Activated CD4-positive, alpha-beta T cell treated with anti-CD3 and anti-CD28 coated beads for 4 hours (primary cell): ENCODE data around the gene SYNJ2.
"Not testable (repeated sequence)": the region's sequence is repeated elsewhere in the genome, so short reads cannot be mapped to it uniquely, and the experiment has no call there.

ENCODE experiments used
- DNase-seq, 2 donors: peaks; one replicate each; pipeline ENCODE4 v3.0.0-alpha.2; 2020

The SYNJ2 gene

DNA sequence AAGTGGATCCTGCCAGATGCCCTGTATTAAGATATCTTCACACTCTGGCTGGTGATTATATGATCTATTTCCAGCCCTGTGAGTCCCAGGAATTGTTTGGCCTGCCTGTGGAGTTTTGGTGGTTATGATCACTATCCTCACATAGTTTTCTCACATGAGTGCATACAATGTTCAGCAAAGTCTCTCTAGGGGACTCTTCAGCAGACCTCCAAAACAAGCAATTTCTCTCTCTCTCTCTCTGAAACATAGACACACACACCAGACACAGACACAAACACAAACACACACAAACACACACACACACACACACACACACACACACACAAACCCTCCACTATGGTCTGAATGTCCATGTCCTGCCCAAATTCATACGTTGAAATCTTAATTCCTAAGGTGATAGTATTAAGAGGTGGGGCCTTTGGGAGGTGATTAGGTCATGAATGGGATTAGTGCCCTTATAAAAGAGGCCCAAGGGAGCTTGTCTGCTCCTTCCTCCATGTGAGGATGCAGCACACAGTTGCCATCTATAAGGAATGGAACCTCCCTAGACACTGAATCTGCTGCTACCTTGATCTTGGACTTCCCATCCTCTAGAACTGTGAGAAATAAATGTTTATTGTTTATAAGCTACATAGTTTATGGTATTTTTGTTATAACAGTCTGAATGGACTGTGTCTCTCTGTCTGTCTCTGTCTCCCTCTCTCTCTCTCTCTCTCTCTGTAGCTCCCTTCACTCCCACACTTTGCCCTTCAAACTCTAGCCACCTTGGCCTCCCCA is 22.0 kb upstream of the SYNJ2 start:
- DNase-seq: no peak

DNA sequence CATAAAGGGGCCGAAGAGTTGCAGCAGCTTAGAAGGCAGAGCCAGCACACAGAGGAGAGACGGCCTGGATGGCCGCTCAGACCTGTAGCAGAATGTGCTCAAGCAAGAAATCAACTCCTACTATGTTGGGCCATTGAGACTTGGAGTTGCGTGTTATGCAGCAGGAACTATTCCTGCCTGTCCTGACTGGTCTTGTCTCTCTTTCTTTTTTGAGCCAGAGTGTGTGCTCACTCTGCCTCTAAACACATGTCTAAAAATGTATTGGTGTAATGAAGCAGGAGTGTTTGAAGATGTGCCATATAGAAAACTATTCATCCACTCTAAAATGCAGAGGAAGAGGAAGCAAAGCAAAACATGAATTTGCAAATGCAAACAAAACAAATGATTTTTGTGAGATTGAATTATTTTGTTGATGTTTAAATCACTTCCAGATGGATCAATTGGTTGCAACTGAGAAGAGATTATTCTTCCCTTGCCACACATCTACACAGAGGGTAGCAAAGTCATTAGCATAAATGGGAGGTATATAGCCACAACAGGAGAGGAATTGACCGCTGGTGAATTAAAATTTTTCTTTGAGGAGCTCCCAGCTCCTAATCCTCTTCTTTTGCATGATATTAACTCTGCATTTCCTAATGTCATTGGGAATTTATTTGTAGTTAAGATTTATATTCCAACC is 20.4 kb upstream of the SYNJ2 start:
- no peak for DNase-seq

GRCh38 chr6:157961832-157962575 is 19.7 kb upstream of the SYNJ2 start:
- no peak for DNase-seq

DNA sequence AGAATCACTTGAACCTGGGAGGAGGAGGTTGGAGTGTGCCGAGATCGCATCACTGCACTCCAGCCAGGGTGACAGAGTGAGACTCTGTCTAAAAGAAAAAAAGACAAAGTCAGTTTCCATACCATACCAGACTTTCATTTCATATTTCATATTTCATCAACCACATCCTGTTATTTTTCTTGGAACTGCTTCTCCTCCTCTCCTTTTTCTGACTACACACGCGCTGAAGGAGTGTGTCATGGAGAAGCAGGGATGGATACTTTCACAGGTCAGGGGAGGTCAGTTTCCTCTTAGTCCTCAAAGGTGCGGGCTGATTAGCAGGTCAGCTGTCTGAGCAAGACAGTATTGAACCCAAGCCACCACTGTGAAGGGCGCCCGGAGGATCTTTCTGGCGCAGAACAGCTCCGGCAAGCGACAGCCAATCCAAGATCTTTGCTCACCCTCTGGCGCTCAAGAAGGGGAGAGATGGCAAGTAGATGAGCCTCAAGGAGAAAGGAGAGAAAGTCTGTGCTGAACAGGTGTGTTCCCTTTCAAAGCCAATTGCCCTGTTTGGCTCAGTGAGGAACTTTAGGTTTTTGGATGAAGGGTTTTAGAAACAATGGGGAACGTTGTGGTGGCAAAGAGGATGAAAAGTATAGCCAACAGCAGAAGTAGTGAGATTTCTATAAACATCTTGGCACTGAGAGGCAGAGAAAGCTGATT is 18.9 kb upstream of the SYNJ2 start:
- no peak for DNase-seq

- no peak for DNase-seq
Measured at GRCh38 chr6:157964100-157964499, 17.6 kb upstream of the SYNJ2 start.

DNA sequence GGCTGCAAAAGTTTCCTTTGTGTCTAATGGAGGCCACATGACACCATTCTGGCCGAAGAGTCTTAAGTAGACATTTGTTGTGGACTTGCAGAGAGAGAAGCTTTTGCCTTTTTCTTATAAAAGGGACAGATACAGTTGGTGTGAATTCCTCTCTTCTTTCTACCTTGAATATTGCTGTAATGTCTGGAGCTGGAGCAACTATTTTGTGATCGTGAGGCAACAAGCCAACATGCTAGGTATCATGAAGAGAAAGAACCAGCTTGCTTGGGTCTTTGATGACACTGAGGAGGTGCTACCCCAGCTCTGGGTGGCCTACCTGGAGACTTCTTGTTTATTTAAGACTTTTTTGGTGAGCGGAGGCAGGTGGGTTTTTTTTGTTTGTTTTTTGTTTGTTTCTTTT is 16.3 kb upstream of the SYNJ2 start:
- DNase-seq: no peak

GRCh38 chr6:157966589-157966977 is 15.1 kb upstream of the SYNJ2 start:
- DNase-seq: no peak

DNA sequence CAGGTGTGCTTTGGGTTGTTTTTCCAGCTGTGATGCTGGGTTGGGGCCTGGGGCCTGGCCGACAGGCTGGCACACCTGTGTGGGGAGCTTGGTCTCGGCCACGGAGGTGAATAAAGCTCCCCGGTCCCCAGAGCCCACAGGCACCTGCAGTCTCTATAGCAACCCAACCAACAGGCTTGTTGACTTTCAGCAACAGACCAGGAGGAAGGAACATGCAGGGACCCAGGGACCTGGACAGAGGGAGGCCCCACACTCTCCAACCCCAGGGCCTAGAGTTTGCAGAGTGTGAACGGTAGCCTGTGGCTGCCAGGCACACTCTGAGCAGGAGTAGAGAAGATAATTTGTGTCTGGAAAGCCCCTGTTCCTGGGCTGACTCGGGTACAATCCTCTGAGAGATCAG is 14.6 kb upstream of the SYNJ2 start:
- no peak for DNase-seq

GRCh38 chr6:157967486-157967885 is 14.2 kb upstream of the SYNJ2 start:
- DNase-seq: no peak

- not testable (repeated sequence) for DNase-seq
Measured at GRCh38 chr6:157972177-157972576, 9.5 kb upstream of the SYNJ2 start.

DNA sequence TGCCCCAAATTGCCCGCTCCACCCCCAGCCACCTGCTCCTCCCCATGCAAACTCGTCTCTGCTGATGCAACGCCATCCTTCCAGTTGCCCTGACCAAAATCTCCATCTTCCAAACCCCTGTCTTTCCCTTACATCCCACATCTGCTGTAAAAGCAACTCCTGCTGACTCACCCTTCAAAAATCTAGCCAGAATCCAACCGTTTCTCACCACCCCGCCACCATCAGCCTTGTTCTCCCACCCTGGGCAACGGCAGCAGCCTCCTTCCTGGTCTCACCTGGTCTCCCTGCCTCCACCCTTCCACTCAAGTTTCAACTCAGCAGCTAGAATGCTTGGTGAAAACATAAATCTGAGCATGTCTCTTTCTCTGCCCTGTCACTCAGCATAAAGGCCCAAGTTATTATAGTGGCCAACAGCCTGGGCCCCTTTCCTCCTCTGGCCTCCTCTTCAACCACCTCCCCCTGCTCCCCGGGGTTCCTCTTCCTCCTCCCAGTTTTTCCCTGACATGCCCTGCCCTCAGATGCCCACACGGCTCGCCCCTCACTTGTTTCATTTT is 7.2 kb upstream of the SYNJ2 start:
- no peak for DNase-seq

DNA sequence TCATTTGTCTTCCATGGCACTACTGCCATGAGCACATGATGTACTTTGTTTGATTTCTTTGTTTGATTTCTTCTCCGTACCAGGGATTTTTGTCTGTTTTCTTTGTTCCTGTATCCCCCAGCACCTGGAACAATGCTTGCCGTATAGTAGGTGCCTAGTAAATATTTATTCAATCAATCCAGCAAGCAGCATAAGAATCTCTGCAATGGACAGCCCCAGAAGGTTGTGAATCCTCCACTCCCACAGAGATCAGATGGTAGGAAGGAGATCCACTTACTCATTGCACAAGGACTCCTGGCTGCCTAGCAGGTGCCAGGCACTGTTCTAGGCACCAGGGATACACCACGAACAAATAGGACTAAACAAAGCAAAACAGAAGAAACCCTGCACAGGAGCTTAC is 6.7 kb upstream of the SYNJ2 start:
- no peak for DNase-seq

- DNase-seq: no peak
Measured at GRCh38 chr6:157975456-157975855, 6.2 kb upstream of the SYNJ2 start.

DNA sequence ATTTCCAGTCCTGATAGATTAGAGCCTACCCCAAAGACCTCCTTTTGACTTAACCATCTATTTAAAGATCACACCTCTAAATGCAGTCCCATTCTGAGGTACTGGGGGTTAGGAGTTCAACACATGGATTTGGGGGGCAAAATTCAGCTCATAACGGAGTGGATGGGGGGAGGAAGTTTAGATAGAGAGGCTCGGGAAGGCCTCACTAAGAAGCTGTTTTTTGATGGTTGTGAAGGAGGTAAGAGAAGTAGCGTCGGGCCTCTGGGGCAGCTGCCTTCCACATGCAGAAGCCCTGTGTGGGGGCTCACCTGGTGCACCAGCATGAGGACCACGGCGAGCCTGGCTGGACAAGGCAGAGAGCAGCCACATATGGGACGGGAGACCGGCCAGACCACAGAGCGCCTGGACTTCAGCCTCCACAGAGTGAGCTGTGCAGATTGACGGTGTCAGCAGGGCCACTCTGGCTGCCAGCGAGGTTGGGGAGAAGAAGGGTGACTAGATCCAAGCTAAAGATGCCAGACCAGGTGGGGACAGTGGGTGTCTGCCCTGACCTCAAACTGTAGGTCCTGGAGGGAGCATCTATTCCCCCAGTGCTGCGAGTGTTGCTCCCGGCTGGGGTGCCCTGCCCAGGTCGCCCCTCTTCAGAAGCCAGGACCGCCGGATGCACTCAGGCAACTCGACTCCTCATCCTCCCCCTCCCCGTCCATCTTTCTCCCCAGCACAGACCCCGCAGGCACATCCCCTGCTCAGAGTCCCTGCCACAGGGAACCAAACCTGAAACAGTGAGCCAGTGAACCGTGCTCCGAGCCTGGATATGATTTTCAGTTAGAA is 5.1 kb upstream of the SYNJ2 start:
- DNase-seq: no peak

GRCh38 chr6:157977176-157977804 is 4.4 kb upstream of the SYNJ2 start:
- DNase-seq: no peak

- no peak for DNase-seq
Measured at GRCh38 chr6:157978021-157978783, 3.5 kb upstream of the SYNJ2 start.

DNA sequence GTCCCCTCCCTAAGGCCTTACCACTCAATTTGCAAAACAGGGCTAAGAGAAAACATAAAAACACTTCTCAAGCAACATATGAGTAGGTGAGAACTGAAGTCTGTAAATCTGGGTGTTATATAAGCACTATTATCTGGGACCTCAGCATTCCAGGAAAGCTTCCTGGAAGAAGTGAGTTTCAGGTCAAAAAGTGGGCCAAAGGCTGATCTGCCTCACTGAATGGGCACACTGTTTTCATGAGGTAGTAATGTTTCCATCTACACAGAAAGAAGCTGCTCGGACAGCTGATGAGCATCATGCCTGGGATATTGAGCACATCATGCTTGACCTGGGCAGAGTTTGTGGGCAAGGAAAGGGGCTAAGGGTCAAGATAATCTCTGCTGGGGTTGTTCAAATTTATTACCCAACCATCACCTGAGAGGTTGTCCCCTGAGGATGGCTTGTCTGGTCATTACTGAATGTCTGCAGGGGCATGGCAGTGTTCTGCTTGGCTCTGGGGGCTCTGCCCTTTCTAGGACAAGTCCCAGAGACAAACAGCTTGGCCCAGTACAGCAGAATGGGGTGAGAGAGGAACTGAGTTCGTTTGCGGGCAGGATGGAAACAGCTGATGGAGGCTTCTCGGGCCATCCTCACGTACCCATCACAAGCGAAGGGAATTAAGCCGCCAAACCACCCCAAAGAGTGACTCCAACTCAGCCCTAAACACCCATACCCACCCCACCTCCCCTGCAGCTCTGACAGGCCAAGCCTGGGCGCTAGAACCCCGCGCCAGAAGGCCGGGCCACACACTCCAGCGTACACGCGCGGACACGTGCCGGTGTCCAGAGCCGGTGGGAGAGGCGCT is 1.2 kb upstream of the SYNJ2 start:
- peak in 1 of 2 donors; percentile 20 for DNase-seq

DNA sequence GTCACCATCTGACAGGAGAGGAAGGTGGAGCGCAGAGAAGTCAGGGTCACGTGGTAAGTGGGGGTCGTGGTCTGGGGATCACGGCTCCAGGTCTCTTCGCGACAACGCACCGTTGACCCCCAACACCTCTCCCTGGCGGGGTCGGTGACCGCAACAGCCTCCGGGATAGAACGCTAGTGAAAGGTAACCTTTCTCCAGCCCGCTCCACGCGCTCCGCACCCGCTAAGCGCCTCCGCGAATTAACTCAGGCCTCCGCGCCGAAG is 600 bp upstream of the SYNJ2 start:
- no peak for DNase-seq

DNA sequence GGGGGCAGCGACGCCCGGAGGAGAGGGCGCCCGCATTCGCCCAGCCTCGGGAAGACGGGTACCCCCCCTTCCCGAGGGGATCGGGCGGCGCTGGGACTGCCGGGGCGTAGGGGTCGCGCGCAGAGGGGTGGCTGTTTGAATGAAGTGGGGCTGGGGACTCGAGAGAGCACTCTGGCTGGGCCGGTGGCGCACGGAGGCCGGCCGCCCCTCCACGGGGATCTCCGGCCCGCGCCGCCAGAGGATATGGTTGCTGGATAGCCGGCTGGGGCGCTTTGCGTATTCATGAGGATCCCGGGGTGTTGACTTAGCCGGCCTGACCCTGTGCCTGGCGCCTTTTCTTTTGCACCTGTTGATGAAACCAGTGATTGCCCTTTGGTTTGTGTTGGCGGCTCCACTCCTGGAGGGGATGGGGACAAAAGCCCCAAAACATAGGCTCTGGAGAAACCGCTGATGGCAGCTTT is 469 bp downstream of the SYNJ2 start:
- peak; percentile 24 to 31 for DNase-seq
